ENCODE data around the gene SELPLG.
"Not testable (repeated sequence)": the region's sequence is repeated elsewhere in the genome, so short reads cannot be mapped to it uniquely, and the experiment has no call there.

SELPLG gene

DNA sequence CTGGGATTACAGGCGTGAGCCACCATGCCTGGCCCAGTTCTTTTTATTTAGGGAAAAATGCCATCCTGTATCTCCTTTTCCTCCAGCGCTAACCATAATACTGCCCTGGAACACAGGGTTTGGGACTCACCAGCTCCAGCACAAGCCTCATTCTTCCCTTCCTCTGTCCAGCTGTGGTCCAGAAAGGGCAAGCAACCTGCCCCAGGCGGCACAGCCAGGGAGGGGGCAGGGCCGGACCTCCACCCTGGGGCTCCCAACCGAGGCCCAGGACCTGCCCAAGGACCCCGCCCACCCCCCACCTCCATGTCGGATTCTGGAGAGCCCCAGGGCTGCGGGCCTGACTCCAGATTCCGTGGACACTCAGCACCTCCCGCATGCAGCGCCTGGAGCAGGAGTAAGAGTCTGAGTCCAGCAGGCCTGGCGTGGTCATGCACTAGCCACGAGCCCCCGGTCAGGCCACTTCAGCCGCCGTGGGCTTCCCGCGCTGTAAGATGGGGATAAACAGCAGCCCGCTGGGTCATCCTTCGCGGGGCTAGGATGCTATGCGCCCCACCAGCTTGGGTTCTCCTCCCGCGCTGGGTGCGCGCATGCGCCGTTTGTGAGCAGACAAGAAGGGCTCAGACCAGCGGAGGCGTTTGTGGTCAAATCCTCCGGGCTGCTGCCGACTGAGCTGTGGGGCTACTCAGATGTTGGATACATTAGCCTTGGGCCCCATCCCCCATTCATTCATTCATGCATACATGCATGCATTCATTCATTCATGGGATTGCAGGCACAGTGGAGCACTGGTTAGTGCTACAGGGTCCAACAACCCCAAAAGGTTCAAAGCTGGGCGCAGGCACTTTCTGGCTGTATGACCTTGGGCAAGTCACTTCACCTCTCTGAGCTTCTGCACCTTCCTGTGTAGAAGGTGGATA is 52.1 kb downstream of the SELPLG start:
- Histone ChIP-seq H3K27me3 (ENCODE audit: control insufficient read depth in 1 of 2, insufficient read depth in 2 of 2, low read length in 2 of 2) (no peaks in the 10 kb centered on the region), H3K9ac (ENCODE audit: low read depth in 1 of 2, low read length in 2 of 2) (no peak overlapping the region), H3K36me3 (ENCODE audit: control insufficient read depth in 1 of 2, insufficient read depth in 2 of 2, low read length in 2 of 2) (no peaks in the 10 kb centered on the region), H3K9me3 (ENCODE audit: control insufficient read depth in 1 of 2, low read length in 2 of 2) (no peaks in the 10 kb centered on the region), H3K4me1 (ENCODE audit: control insufficient read depth in 1 of 2, insufficient read depth in 2 of 2, low read length in 2 of 2) (no peaks in the 10 kb centered on the region), H3K4me3 (ENCODE audit: low read depth in 1 of 2, low read length in 2 of 2) (no peak overlapping the region), H3K27ac (ENCODE audit: low read depth, low read length) (no peak overlapping the region)

DNA sequence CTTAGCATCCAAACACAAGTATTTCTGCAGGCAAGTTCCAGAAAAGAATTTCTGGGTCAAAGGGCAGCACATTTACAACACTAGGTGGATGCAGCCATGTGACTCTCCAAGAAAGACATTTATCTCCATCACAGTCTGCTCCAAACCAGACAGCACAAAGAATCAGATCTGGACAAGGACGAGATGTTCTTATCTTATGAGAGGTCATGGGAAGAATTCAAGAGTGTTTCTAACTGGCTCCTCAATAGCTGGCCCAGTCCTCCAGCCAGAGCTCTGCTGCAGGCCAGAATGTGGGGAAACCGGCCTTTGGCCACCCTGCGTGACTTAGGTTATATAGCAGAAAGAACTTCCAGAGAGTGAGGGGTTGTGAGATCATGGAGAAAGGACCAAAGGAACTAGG is 53.2 kb downstream of the SELPLG start:
- no peak overlapping the region for H3K4me3 ChIP-seq (ENCODE audit: low read depth in 1 of 2, low read length in 2 of 2)
- no peak overlapping the region for H3K9ac ChIP-seq (ENCODE audit: low read depth in 1 of 2, low read length in 2 of 2)
- no peaks in the 10 kb centered on the region for H3K27me3 ChIP-seq (ENCODE audit: control insufficient read depth in 1 of 2, insufficient read depth in 2 of 2, low read length in 2 of 2)
- H3K27ac ChIP-seq (ENCODE audit: low read depth, low read length) = no peak overlapping the region
- no peaks in the 10 kb centered on the region for H3K4me1 ChIP-seq (ENCODE audit: control insufficient read depth in 1 of 2, insufficient read depth in 2 of 2, low read length in 2 of 2)
- no peaks in the 10 kb centered on the region for H3K9me3 ChIP-seq (ENCODE audit: control insufficient read depth in 1 of 2, low read length in 2 of 2)
- H3K36me3 ChIP-seq (ENCODE audit: control insufficient read depth in 1 of 2, insufficient read depth in 2 of 2, low read length in 2 of 2) = no peaks in the 10 kb centered on the region

GRCh38 chr12:108578813-108579212 is 54.9 kb downstream of the SELPLG start:
- H3K9me3 ChIP-seq (ENCODE audit: control insufficient read depth in 1 of 2, low read length in 2 of 2) = no peaks in the 10 kb centered on the region
- H3K4me3 ChIP-seq (ENCODE audit: low read depth in 1 of 2, low read length in 2 of 2) = no peak overlapping the region
- H3K27me3 ChIP-seq (ENCODE audit: control insufficient read depth in 1 of 2, insufficient read depth in 2 of 2, low read length in 2 of 2) = no peaks in the 10 kb centered on the region
- no peak overlapping the region for H3K27ac ChIP-seq (ENCODE audit: low read depth, low read length)
- no peaks in the 10 kb centered on the region for H3K4me1 ChIP-seq (ENCODE audit: control insufficient read depth in 1 of 2, insufficient read depth in 2 of 2, low read length in 2 of 2)
- no peaks in the 10 kb centered on the region for H3K36me3 ChIP-seq (ENCODE audit: control insufficient read depth in 1 of 2, insufficient read depth in 2 of 2, low read length in 2 of 2)
- H3K9ac ChIP-seq (ENCODE audit: low read depth in 1 of 2, low read length in 2 of 2) = no peak overlapping the region

DNA sequence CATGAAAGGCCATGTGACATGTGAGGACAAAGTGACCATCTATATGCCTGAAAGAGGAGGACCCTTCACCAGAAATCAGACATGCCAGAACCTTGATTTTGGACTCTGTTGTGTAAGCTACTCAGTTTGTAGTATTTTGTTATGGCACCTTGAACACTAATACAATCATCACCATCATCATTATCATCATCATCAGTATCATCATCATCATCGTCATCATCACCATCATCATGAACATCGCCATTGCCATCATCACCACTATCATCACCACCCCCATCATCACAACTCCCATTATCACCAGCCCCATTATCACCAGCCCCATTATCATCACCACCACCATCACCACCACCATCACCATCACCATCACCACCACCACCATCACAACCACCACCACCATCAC is 55.4 kb downstream of the SELPLG start:
- Histone ChIP-seq H3K36me3 (ENCODE audit: control insufficient read depth in 1 of 2, insufficient read depth in 2 of 2, low read length in 2 of 2) (no peaks in the 10 kb centered on the region), H3K27ac (ENCODE audit: low read depth, low read length) (no peak overlapping the region), H3K27me3 (ENCODE audit: control insufficient read depth in 1 of 2, insufficient read depth in 2 of 2, low read length in 2 of 2) (no peaks in the 10 kb centered on the region), H3K9ac (ENCODE audit: low read depth in 1 of 2, low read length in 2 of 2) (no peak overlapping the region), H3K9me3 (ENCODE audit: control insufficient read depth in 1 of 2, low read length in 2 of 2) (no peaks in the 10 kb centered on the region), H3K4me3 (ENCODE audit: low read depth in 1 of 2, low read length in 2 of 2) (no peak overlapping the region), H3K4me1 (ENCODE audit: control insufficient read depth in 1 of 2, insufficient read depth in 2 of 2, low read length in 2 of 2) (no peaks in the 10 kb centered on the region)

GRCh38 chr12:108577458-108577857 is 56.2 kb downstream of the SELPLG start:
- no peaks in the 10 kb centered on the region for H3K9me3 ChIP-seq (ENCODE audit: control insufficient read depth in 1 of 2, low read length in 2 of 2)
- H3K9ac ChIP-seq (ENCODE audit: low read depth in 1 of 2, low read length in 2 of 2) = no peak overlapping the region
- H3K27me3 ChIP-seq (ENCODE audit: control insufficient read depth in 1 of 2, insufficient read depth in 2 of 2, low read length in 2 of 2) = no peaks in the 10 kb centered on the region
- H3K36me3 ChIP-seq (ENCODE audit: control insufficient read depth in 1 of 2, insufficient read depth in 2 of 2, low read length in 2 of 2) = no peaks in the 10 kb centered on the region
- peaks cover 0 to 1% of the 10 kb centered on the region in 2 donors for H3K4me1 ChIP-seq (ENCODE audit: control insufficient read depth in 1 of 2, insufficient read depth in 2 of 2, low read length in 2 of 2)
- H3K4me3 ChIP-seq (ENCODE audit: low read depth in 1 of 2, low read length in 2 of 2) = no peak overlapping the region
- no peak overlapping the region for H3K27ac ChIP-seq (ENCODE audit: low read depth, low read length)

GRCh38 chr12:108576660-108577234 is 56.9 kb downstream of the SELPLG start:
- Histone ChIP-seq H3K27ac (ENCODE audit: low read depth, low read length) (no peak overlapping the region), H3K9me3 (ENCODE audit: control insufficient read depth in 1 of 2, low read length in 2 of 2) (no peaks in the 10 kb centered on the region), H3K4me3 (ENCODE audit: low read depth in 1 of 2, low read length in 2 of 2) (no peak overlapping the region), H3K27me3 (ENCODE audit: control insufficient read depth in 1 of 2, insufficient read depth in 2 of 2, low read length in 2 of 2) (no peaks in the 10 kb centered on the region), H3K4me1 (ENCODE audit: control insufficient read depth in 1 of 2, insufficient read depth in 2 of 2, low read length in 2 of 2) (peaks cover 0 to 6% of the 10 kb centered on the region in 2 donors), H3K9ac (ENCODE audit: low read depth in 1 of 2, low read length in 2 of 2) (no peak overlapping the region), H3K36me3 (ENCODE audit: control insufficient read depth in 1 of 2, insufficient read depth in 2 of 2, low read length in 2 of 2) (no peaks in the 10 kb centered on the region)

DNA sequence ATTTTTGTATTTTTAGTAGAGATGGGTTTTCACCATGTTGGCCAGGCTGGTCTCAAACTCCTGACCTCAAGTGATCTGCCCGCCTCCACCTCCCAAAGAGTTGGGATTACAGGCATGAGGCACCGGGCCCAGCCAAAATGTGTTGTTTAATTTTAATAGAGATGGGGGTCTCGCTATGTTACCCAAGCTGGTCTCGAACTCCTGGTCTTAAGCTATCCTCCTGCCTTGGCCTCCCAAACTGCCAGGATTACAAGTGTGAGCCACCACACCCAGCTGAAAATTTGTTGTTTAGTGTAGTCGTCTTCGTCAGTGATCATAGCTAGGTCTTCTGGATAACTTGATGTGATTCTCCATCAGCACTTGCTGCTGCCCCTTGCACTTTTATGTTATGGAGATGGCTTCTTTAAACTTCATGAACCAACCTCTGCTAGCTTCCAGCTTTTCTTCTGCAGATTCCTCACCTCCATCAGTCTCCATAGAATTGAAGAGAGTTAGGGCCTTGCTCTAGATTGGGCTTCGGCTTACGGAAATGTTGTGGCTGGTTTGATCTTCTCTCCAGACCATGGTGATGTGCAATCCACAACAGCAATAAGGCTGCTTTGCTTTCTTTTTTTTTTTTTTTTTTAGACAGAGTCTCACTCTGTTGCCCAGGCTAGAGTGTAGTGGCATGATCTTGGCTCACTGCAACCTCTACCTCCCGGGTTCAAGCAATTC is 58.3 kb downstream of the SELPLG start:
- H3K27ac ChIP-seq (ENCODE audit: low read depth, low read length) = no peak overlapping the region
- peaks cover 0 to 6% of the 10 kb centered on the region in 2 donors for H3K4me1 ChIP-seq (ENCODE audit: control insufficient read depth in 1 of 2, insufficient read depth in 2 of 2, low read length in 2 of 2)
- no peaks in the 10 kb centered on the region for H3K9me3 ChIP-seq (ENCODE audit: control insufficient read depth in 1 of 2, low read length in 2 of 2)
- H3K9ac ChIP-seq (ENCODE audit: low read depth in 1 of 2, low read length in 2 of 2) = no peak overlapping the region
- no peaks in the 10 kb centered on the region for H3K36me3 ChIP-seq (ENCODE audit: control insufficient read depth in 1 of 2, insufficient read depth in 2 of 2, low read length in 2 of 2)
- H3K27me3 ChIP-seq (ENCODE audit: control insufficient read depth in 1 of 2, insufficient read depth in 2 of 2, low read length in 2 of 2) = no peaks in the 10 kb centered on the region
- no peak overlapping the region for H3K4me3 ChIP-seq (ENCODE audit: low read depth in 1 of 2, low read length in 2 of 2)

DNA sequence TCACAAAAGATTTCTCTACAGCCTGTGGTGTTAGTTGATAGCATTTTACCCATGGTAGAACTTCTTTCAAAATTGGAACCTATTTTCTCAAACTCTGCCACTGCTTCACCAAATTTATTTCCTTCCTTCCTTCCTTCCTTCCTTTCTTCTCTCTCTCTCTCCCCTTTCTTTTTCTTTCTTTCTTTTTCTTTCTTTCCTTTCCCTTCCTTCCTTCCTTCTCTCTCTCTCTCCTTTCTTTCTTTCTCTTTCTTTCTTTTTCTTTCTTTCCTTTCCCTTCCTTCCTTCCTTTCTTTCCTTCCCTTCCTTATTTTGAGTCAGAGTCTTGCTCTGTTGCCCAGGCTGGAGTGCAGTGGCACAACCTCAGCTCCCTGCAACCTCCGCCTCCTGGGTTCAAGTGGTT is 59.4 kb downstream of the SELPLG start:
- H3K27me3 ChIP-seq (ENCODE audit: control insufficient read depth in 1 of 2, insufficient read depth in 2 of 2, low read length in 2 of 2) = not testable (repeated sequence)

GRCh38 chr12:108573317-108573716 is 60.4 kb downstream of the SELPLG start:
- Histone ChIP-seq H3K4me1 (ENCODE audit: control insufficient read depth in 1 of 2, insufficient read depth in 2 of 2, low read length in 2 of 2) (peaks cover 6 to 9% of the 10 kb centered on the region in 2 donors), H3K27ac (ENCODE audit: low read depth, low read length) (no peak overlapping the region), H3K9me3 (ENCODE audit: control insufficient read depth in 1 of 2, low read length in 2 of 2) (no peaks in the 10 kb centered on the region), H3K9ac (ENCODE audit: low read depth in 1 of 2, low read length in 2 of 2) (no peak overlapping the region), H3K36me3 (ENCODE audit: control insufficient read depth in 1 of 2, insufficient read depth in 2 of 2, low read length in 2 of 2) (peaks cover 3 to 12% of the 10 kb centered on the region in 2 donors), H3K4me3 (ENCODE audit: low read depth in 1 of 2, low read length in 2 of 2) (no peak overlapping the region), H3K27me3 (ENCODE audit: control insufficient read depth in 1 of 2, insufficient read depth in 2 of 2, low read length in 2 of 2) (no peaks in the 10 kb centered on the region)

More for the DNA sequence above, 59.4 kb downstream of the SELPLG start:
- not testable (repeated sequence) for H3K9me3 ChIP-seq (ENCODE audit: control insufficient read depth in 1 of 2, low read length in 2 of 2); H3K27ac ChIP-seq (ENCODE audit: low read depth, low read length); H3K4me3 ChIP-seq (ENCODE audit: low read depth in 1 of 2, low read length in 2 of 2); H3K4me1 ChIP-seq (ENCODE audit: control insufficient read depth in 1 of 2, insufficient read depth in 2 of 2, low read length in 2 of 2); H3K9ac ChIP-seq (ENCODE audit: low read depth in 1 of 2, low read length in 2 of 2); H3K36me3 ChIP-seq (ENCODE audit: control insufficient read depth in 1 of 2, insufficient read depth in 2 of 2, low read length in 2 of 2)

DNA sequence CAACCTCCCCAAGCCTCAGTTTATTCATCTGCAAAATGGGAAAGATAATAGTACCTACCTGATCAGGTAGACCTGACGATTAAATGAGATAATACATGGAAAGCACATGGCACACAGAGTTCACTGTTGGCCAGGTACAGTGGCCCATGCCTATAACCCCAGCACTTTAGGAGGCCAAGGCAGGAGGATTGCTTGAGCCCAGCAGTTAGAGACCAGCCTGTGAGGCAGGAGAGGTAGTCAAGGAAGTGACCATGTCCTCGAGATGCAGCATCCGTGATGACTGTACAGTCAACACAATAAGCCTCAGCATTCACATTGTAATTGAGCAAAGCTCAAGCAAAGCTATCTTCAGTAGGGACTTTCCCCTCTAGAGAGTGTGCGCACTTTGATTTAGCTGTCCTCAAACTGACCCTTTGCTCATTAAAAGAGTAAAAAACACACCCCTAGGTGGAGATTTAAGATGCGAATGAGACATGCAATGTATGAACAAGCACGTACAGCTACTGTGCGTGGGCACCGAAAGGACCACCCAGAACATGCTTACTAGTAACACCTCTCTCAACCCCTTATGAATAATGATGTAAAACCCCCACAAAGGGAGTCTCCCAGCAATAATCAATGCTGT is 61.4 kb downstream of the SELPLG start:
- Histone ChIP-seq H3K4me1 (ENCODE audit: control insufficient read depth in 1 of 2, insufficient read depth in 2 of 2, low read length in 2 of 2) (peaks cover 7 to 19% of the 10 kb centered on the region in 2 donors), H3K27ac (ENCODE audit: low read depth, low read length) (no peak overlapping the region), H3K9ac (ENCODE audit: low read depth in 1 of 2, low read length in 2 of 2) (no peak overlapping the region), H3K36me3 (ENCODE audit: control insufficient read depth in 1 of 2, insufficient read depth in 2 of 2, low read length in 2 of 2) (peaks cover 14 to 23% of the 10 kb centered on the region in 2 donors), H3K4me3 (ENCODE audit: low read depth in 1 of 2, low read length in 2 of 2) (no peak overlapping the region), H3K27me3 (ENCODE audit: control insufficient read depth in 1 of 2, insufficient read depth in 2 of 2, low read length in 2 of 2) (no peaks in the 10 kb centered on the region), H3K9me3 (ENCODE audit: control insufficient read depth in 1 of 2, low read length in 2 of 2) (no peaks in the 10 kb centered on the region)

Measured in duodenal mucosa (tissue), 2 donors.